Mesenchymal stem cell (in vitro differentiated cells and primary cell): ENCODE measurements around the gene SYF2.

ENCODE experiments used
- DNase-seq: peaks from one replicate; pipeline ENCODE4 v3.0.0-alpha.2; 2013
- H2AFZ ChIP-seq: one replicate; pipeline ENCODE4 v1.6.1; 2013; ENCODE audit warnings: low read depth, mild to moderate bottlenecking, control low read depth, inconsistent platforms, low read length, moderate library complexity
- H2AK5ac ChIP-seq: 2 replicates; pipeline ENCODE4 v1.6.1; 2013; ENCODE audit warnings: low read length, moderate library complexity, mild to moderate bottlenecking, inconsistent platforms; ENCODE audit not compliant: severe bottlenecking
- H2BK120ac ChIP-seq: one replicate; pipeline ENCODE4 v1.6.1; 2013; ENCODE audit warnings: low read depth, mild to moderate bottlenecking, inconsistent platforms, low read length, moderate library complexity
- H2BK12ac ChIP-seq, 2 experiments: one replicate each; pipeline ENCODE4 v1.6.1; 2013; ENCODE audit warnings: inconsistent platforms in 2 of 2, low read length in 2 of 2, mild to moderate bottlenecking in 2 of 2, moderate library complexity in 2 of 2, control low read depth in 1 of 2
- H2BK15ac ChIP-seq: one replicate; pipeline ENCODE4 v1.6.1; 2013; ENCODE audit warnings: mild to moderate bottlenecking, low read depth, inconsistent platforms; ENCODE audit not compliant: poor library complexity, severe bottlenecking
- H2BK5ac ChIP-seq: 2 replicates; pipeline ENCODE4 v1.6.1; 2013; ENCODE audit warnings: low read depth, mild to moderate bottlenecking, low read length, control low read depth, inconsistent platforms; ENCODE audit not compliant: poor library complexity, severe bottlenecking
- H3K14ac ChIP-seq, 2 experiments: one replicate each; pipeline ENCODE4 v1.6.1; 2013; ENCODE audit warnings: inconsistent platforms in 2 of 2, low read length in 2 of 2, control low read depth in 1 of 2, mild to moderate bottlenecking in 1 of 2, moderate library complexity in 1 of 2
- H3K18ac ChIP-seq, 2 experiments: one replicate each; pipeline ENCODE4 v1.6.1; 2013; ENCODE audit warnings: inconsistent platforms in 2 of 2, low read length in 2 of 2, control low read depth in 1 of 2, low read depth in 1 of 2, mild to moderate bottlenecking in 1 of 2
- H3K23ac ChIP-seq, 2 experiments: one replicate each; pipeline ENCODE4 v1.6.1; 2013; ENCODE audit warnings: inconsistent platforms in 2 of 2, low read length in 2 of 2, mild to moderate bottlenecking in 2 of 2, moderate library complexity in 2 of 2, control low read depth in 1 of 2
- H3K27ac ChIP-seq: 2 replicates; pipeline ENCODE4 v1.5.1; 2013; ENCODE audit warnings: mild to moderate bottlenecking, moderate library complexity, low read length, control low read depth, inconsistent platforms; ENCODE audit not compliant: poor library complexity, severe bottlenecking
- H3K27me3 ChIP-seq, 2 experiments: 2 replicates each; pipeline versions ENCODE4 v1.6.1 to v1.7.0; 2013; ENCODE audit warnings: low read length in 2 of 2, mild to moderate bottlenecking in 2 of 2, moderate library complexity in 2 of 2, control low read depth in 1 of 2, inconsistent platforms in 1 of 2; ENCODE audit not compliant: control insufficient read depth in 1 of 2, insufficient read depth in 1 of 2
- H3K36me3 ChIP-seq, 2 experiments: 2 replicates each; pipeline versions ENCODE4 v1.6.1 to v1.7.0; 2013; ENCODE audit warnings: low read length in 2 of 2, control low read depth in 1 of 2, inconsistent platforms in 1 of 2, low read depth in 1 of 2, mild to moderate bottlenecking in 1 of 2; ENCODE audit not compliant: insufficient read depth in 2 of 2, control insufficient read depth in 1 of 2
- H3K4ac ChIP-seq, 2 experiments: one replicate each; pipeline ENCODE4 v1.6.1; 2013; ENCODE audit warnings: inconsistent platforms in 2 of 2, low read length in 2 of 2, mild to moderate bottlenecking in 2 of 2, moderate library complexity in 2 of 2, control low read depth in 1 of 2, low read depth in 1 of 2
- H3K4me1 ChIP-seq: 2 replicates; pipeline ENCODE4 v1.6.1; 2013; ENCODE audit warnings: low read depth, low read length, control low read depth; ENCODE audit not compliant: control insufficient read depth, insufficient read depth
- H3K4me2 ChIP-seq: 2 replicates; pipeline ENCODE4 v1.6.1; 2013; ENCODE audit warnings: low read length, mild to moderate bottlenecking, inconsistent platforms; ENCODE audit not compliant: poor library complexity, severe bottlenecking
- H3K4me3 ChIP-seq, 2 experiments: 2 replicates each; pipeline versions ENCODE4 v1.5.1 to v1.7.0; 2013; ENCODE audit warnings: low read length in 2 of 2, mild to moderate bottlenecking in 2 of 2, control low read depth in 1 of 2, low read depth in 1 of 2; ENCODE audit not compliant: insufficient read depth in 1 of 2
- H3K79me1 ChIP-seq: replicated peaks from 2 replicates; pipeline ENCODE4 v1.6.1; 2013; ENCODE audit warnings: mild to moderate bottlenecking, control low read depth, low read length, inconsistent platforms; ENCODE audit not compliant: poor library complexity, severe bottlenecking
- H3K9ac ChIP-seq: 2 replicates; pipeline ENCODE4 v1.7.0; 2013; ENCODE audit warnings: mild to moderate bottlenecking, low read length, moderate library complexity
- H3K9me3 ChIP-seq: 2 replicates; pipeline ENCODE4 v1.7.0; 2013; ENCODE audit warnings: mild to moderate bottlenecking, low read length; ENCODE audit not compliant: control insufficient read depth
- H4K8ac ChIP-seq: one replicate; pipeline ENCODE4 v1.6.1; 2013; ENCODE audit warnings: inconsistent platforms, mild to moderate bottlenecking, low read length, moderate library complexity
- H4K91ac ChIP-seq: one replicate; pipeline ENCODE4 v1.6.1; 2013; ENCODE audit warnings: mild to moderate bottlenecking, low read length, inconsistent platforms
- WGBS: methylation state at CpG from one replicate; pipeline ENCODE4 v1.1.7; 2013; ENCODE audit warnings: mixed read lengths; 5-methylcytosine and 5-hydroxymethylcytosine counted together

SYF2 gene

GRCh38 chr1:25247829-25248754 lies 15.8 kb upstream of the SYF2 start:
- Histone ChIP-seq H3K9ac (peak overlapping the region; percentile 100), H2BK12ac (peak overlapping the region in 1 of 2 experiments; percentile 81), H3K9me3 (no peaks in the 10 kb centered on the region), H3K14ac (peak overlapping the region in 1 of 2 experiments; percentile 98), H4K91ac (peak overlapping the region; percentile 92), H2AK5ac (no peak overlapping the region), H3K23ac (peak overlapping the region in 1 of 2 experiments; percentile 53), H2BK5ac (no peak overlapping the region), H3K4ac (peak overlapping the region; percentile 77 to 81), H3K4me1 (peaks cover 6% of the 10 kb centered on the region), H3K18ac (peak overlapping the region; percentile 94), H3K27ac (peak overlapping the region; percentile 62), H4K8ac (peak overlapping the region; percentile 92), H2AFZ (peak overlapping the region; percentile 80), H3K79me1 (peaks cover 10% of the 10 kb centered on the region), H2BK120ac (peak overlapping the region; percentile 95), H3K27me3 (no peaks in the 10 kb centered on the region), H3K36me3 (peaks cover 3 to 35% of the 10 kb centered on the region in 2 experiments), H3K4me2 (peak overlapping the region; percentile 98), H2BK15ac (peak overlapping the region; percentile 83), H3K4me3 (peak overlapping the region; percentile 66 to 100)
- no peak for DNase-seq
- 66% methylated on average over 11 of the region's 30 CpGs for WGBS

GRCh38 chr1:25247024-25247828 lies 14.9 kb upstream of the SYF2 start, which contains the start of gene RSRP1:
RSRP1 (minus strand) TSS chr1:25247454; CDS start chr1:25246963, 491 bp downstream.
- Histone ChIP-seq H3K36me3 (peaks cover 7 to 43% of the 10 kb centered on the region in 2 experiments), H4K91ac (peak within 1 kb of the TSS; percentile 99), H2AFZ (peak within 1 kb of the TSS; percentile 80), H3K4me3 (peak within 1 kb of the TSS; percentile 88 to 100), H3K4me2 (peak within 1 kb of the TSS; percentile 98), H3K27me3 (no peaks in the 10 kb centered on the region), H2BK15ac (peak within 1 kb of the TSS; percentile 83), H3K9ac (peak within 1 kb of the TSS; percentile 100), H3K4ac (peak within 1 kb of the TSS; percentile 98), H3K4me1 (peaks cover 6% of the 10 kb centered on the region), H3K27ac (peak within 1 kb of the TSS; percentile 100), H3K18ac (peak within 1 kb of the TSS; percentile 100), H3K79me1 (peaks cover 6% of the 10 kb centered on the region), H3K23ac (peak within 1 kb of the TSS in 1 of 2 experiments; percentile 66), H2BK12ac (peak within 1 kb of the TSS; percentile 81 to 83), H4K8ac (peak within 1 kb of the TSS; percentile 100), H3K14ac (peak within 1 kb of the TSS; percentile 96 to 100), H2BK5ac (peak within 1 kb of the TSS; percentile 99), H3K9me3 (no peaks in the 10 kb centered on the region), H2BK120ac (peak within 1 kb of the TSS; percentile 95), H2AK5ac (peak within 1 kb of the TSS; percentile 95)
- WGBS: under 1% methylated on average over 73 of the region's 79 CpGs
- DNase-seq: peak; percentile 98

- Histone ChIP-seq H3K18ac (peak overlapping the region; percentile 46 to 100), H3K79me1 (peaks cover 6% of the 10 kb centered on the region), H2BK15ac (no peak overlapping the region), H4K8ac (no peak overlapping the region), H3K4me2 (peak overlapping the region; percentile 69), H3K4me1 (peaks cover 6% of the 10 kb centered on the region), H3K23ac (peak overlapping the region in 1 of 2 experiments; percentile 56), H3K36me3 (peaks cover 7 to 49% of the 10 kb centered on the region in 2 experiments), H3K4me3 (peak overlapping the region; percentile 88 to 100), H2AK5ac (no peak overlapping the region), H3K27me3 (no peaks in the 10 kb centered on the region), H3K9ac (peak overlapping the region; percentile 100), H3K4ac (peak overlapping the region in 1 of 2 experiments; percentile 98), H3K9me3 (no peaks in the 10 kb centered on the region), H4K91ac (peak overlapping the region; percentile 47), H2AFZ (no peak overlapping the region), H3K14ac (peak overlapping the region in 1 of 2 experiments; percentile 37), H3K27ac (peak overlapping the region; percentile 51), H2BK5ac (peak overlapping the region; percentile 99), H2BK12ac (no peak overlapping the region), H2BK120ac (no peak overlapping the region)
- peak; percentile 27 for DNase-seq
- 0% methylated on average over 53 of the region's 53 CpGs for WGBS
Measured at GRCh38 chr1:25246600-25247023, 14.3 kb upstream of the SYF2 start.
